Activated CD4-positive, alpha-beta T cell treated with anti-CD3 and anti-CD28 coated beads for 24 hours (primary cell): ENCODE data around the gene COL8A2.

Experiments
- DNase-seq, 2 donors: peaks; one replicate each; pipeline ENCODE4 v3.0.0-alpha.2; 2020; ENCODE audit warnings: low read depth in 2 of 2

COL8A2 gene

GRCh38 chr1:36115200-36115669 is 9.8 kb downstream of the COL8A2 start:
- DNase-seq, result no peak

- DNase-seq, result no peak
Measured at GRCh38 chr1:36114371-36114770, 10.7 kb downstream of the COL8A2 start.

- DNase-seq, result no peak
Measured at GRCh38 chr1:36112823-36113222, 12.2 kb downstream of the COL8A2 start.

GRCh38 chr1:36111151-36111550 is 13.9 kb downstream of the COL8A2 start:
- DNase-seq, result no peak

- no peak for DNase-seq
Measured at GRCh38 chr1:36109041-36109679, 15.9 kb downstream of the COL8A2 start.

- no peak for DNase-seq
Measured at GRCh38 chr1:36108314-36108713, 16.7 kb downstream of the COL8A2 start.

GRCh38 chr1:36107394-36107793 is 17.6 kb downstream of the COL8A2 start:
- no peak for DNase-seq

GRCh38 chr1:36106269-36106668 is 18.8 kb downstream of the COL8A2 start:
- DNase-seq, result no peak

- no peak for DNase-seq
Measured at GRCh38 chr1:36101546-36101945, 23.5 kb downstream of the COL8A2 start.

- DNase-seq, result no peak
Measured at GRCh38 chr1:36100376-36100775, 24.6 kb downstream of the COL8A2 start.

- peak; percentile 61 to 71 for DNase-seq
Measured at GRCh38 chr1:36099681-36100341, 25.2 kb downstream of the COL8A2 start.

GRCh38 chr1:36098650-36099365 is 26.2 kb downstream of the COL8A2 start:
- no peak for DNase-seq

GRCh38 chr1:36097693-36098585 is 27.1 kb downstream of the COL8A2 start:
- no peak for DNase-seq

- DNase-seq, result no peak
Measured at GRCh38 chr1:36096500-36097432, 28.3 kb downstream of the COL8A2 start.

- DNase-seq, result no peak
Measured at GRCh38 chr1:36095760-36096405, 29.1 kb downstream of the COL8A2 start.

GRCh38 chr1:36094621-36095061 is 30.4 kb downstream of the COL8A2 start:
- DNase-seq, result no peak

GRCh38 chr1:36093929-36094328 is 31.1 kb downstream of the COL8A2 start:
- DNase-seq, result no peak

- DNase-seq, result no peak
Measured at GRCh38 chr1:36093226-36093625, 31.8 kb downstream of the COL8A2 start.

GRCh38 chr1:36092798-36093185 is 32.2 kb downstream of the COL8A2 start:
- no peak for DNase-seq

GRCh38 chr1:36092166-36092797 is 32.7 kb downstream of the COL8A2 start:
- no peak for DNase-seq
